ENCODE measurements around the gene GSC.
"Not testable (repeated sequence)": the region's sequence is repeated elsewhere in the genome, so short reads cannot be mapped to it uniquely, and the experiment has no call there.

GSC gene

DNA sequence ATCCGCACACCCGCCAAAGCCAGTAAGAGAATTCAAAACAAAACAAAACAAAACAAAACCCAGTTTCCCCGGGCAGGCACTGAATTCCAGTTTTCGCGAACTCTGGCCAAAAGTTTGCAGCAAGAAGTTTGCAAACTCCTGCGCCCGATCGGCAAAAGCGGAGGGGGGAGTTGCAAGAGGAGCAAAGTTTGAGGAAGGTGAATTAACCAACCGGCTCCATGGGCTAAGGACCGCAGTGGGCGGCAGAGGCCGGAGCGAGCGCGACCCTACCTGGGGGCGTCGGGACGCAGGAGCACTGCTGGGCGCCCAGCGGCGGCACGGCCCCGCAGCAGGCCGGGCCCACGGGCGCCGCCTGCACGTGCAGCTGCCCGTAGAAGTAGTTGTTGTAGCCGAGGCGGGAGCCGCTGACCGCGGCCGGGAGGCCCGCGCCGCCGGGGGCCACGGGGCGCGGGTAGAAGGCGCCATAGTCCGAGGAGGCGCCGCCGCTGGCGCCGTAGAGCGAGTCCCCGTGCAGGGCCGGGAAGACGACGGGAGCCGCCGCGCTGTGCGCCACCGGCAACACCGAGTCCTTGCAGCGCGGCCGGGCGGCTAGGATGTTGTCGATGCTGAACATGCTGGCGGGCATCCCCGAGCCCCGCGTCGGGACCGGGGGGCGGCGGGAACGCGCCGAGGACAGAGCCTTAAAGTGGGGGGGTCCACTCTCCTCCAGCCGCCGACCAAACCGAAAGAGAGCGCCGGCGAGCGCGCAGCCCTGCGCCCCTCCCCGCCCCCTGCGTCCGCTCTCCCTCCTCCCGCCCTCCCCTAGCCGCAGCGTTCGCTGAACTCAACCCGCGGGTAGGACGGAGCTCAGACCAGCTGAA is at the start of gene GSC:
GSC (minus strand) TSS at position 723 of the 860 bp plus-strand sequence; CDS start at position 625, 98 bp downstream.
- in situ Hi-C loops (cut with MboI; ENCODE audit: low sequenced_read_pairs) = no loop called here

- in situ Hi-C loops (cut with MboI; ENCODE audit: low sequenced_read_pairs) = no loop called here
Observed at GRCh38 chr14:94819531-94819930, 49.6 kb upstream of the GSC start.

- in situ Hi-C loops (cut with MboI; ENCODE audit: low sequenced_read_pairs) = no loop called here
Observed at GRCh38 chr14:94816113-94816512, 46.2 kb upstream of the GSC start.

- in situ Hi-C loops (cut with MboI; ENCODE audit: low sequenced_read_pairs) = no loop called here
Observed at GRCh38 chr14:94805680-94806288, 35.9 kb upstream of the GSC start.

DNA sequence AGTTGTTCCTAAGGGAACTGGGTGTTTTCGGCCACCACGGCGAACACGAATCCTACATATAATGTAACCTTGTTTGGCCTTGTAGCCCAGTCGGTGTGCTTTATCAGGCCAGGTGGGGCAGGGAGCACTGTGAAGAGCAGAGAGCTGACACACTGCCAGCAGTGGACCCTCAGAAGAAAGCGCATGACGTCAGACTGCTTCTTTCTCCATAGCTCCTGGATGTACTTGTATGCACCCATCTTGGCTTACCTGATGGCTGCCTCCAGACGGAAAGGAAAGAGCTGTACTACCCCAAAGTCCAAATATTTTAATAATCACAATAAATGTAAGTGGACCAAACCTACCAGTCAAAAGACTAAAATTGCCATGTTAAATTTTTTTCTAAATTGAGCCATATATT is 31.3 kb upstream of the GSC start:
- in situ Hi-C loops (cut with MboI; ENCODE audit: low sequenced_read_pairs) = no loop called here

- in situ Hi-C loops (cut with MboI; ENCODE audit: low sequenced_read_pairs) = not testable (repeated sequence)
Observed at GRCh38 chr14:94800764-94801163, 30.9 kb upstream of the GSC start.

- in situ Hi-C loops (cut with MboI; ENCODE audit: low sequenced_read_pairs) = no loop called here
Observed at GRCh38 chr14:94797887-94798286, 28.0 kb upstream of the GSC start.

- in situ Hi-C loops (cut with MboI; ENCODE audit: low sequenced_read_pairs) = no loop called here
Observed at GRCh38 chr14:94796278-94796677, 26.4 kb upstream of the GSC start.

GRCh38 chr14:94795372-94795771 is 25.5 kb upstream of the GSC start:
- in situ Hi-C loops (cut with MboI; ENCODE audit: low sequenced_read_pairs) = no loop called here

DNA sequence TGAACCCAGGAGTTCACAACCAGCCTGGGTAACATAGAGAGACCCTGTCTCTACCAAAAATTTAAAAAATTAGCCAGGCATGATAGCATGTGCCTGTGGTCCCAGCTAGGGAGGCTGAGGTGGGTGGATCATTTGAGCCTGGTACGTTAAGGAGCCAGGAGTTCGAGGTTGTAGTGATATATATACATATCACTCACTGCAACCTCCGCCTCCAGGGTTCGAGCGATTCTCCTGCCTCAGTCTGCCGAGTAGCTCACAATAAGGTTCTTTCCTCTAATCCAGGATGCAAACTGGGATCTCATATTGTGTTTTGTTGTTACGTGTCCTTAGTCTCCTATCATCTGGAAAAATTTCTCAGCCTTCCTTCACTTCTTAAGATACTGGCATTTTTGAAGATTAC is 24.0 kb upstream of the GSC start:
- in situ Hi-C loops (cut with MboI; ENCODE audit: low sequenced_read_pairs) = no loop called here

GRCh38 chr14:94787655-94788054 is 17.7 kb upstream of the GSC start:
- in situ Hi-C loops (cut with MboI; ENCODE audit: low sequenced_read_pairs) = no loop called here

- in situ Hi-C loops (cut with MboI; ENCODE audit: low sequenced_read_pairs) = no loop called here
Observed at GRCh38 chr14:94787092-94787491, 17.2 kb upstream of the GSC start.

GRCh38 chr14:94780536-94781399 is 10.9 kb upstream of the GSC start:
- in situ Hi-C loops (cut with MboI; ENCODE audit: low sequenced_read_pairs) = no loop called here

- in situ Hi-C loops (cut with MboI; ENCODE audit: low sequenced_read_pairs) = no loop called here
Observed at GRCh38 chr14:94779713-94780112, 9.8 kb upstream of the GSC start.

- in situ Hi-C loops (cut with MboI; ENCODE audit: low sequenced_read_pairs) = no loop called here
Observed at GRCh38 chr14:94775871-94776210, 5.9 kb upstream of the GSC start.

GRCh38 chr14:94775091-94775870 is 5.4 kb upstream of the GSC start:
- in situ Hi-C loops (cut with MboI; ENCODE audit: low sequenced_read_pairs) = no loop called here

- in situ Hi-C loops (cut with MboI; ENCODE audit: low sequenced_read_pairs) = no loop called here
Observed at GRCh38 chr14:94774344-94775090, 4.6 kb upstream of the GSC start.

- in situ Hi-C loops (cut with MboI; ENCODE audit: low sequenced_read_pairs) = no loop called here
Observed at GRCh38 chr14:94773655-94774343, 3.9 kb upstream of the GSC start.

DNA sequence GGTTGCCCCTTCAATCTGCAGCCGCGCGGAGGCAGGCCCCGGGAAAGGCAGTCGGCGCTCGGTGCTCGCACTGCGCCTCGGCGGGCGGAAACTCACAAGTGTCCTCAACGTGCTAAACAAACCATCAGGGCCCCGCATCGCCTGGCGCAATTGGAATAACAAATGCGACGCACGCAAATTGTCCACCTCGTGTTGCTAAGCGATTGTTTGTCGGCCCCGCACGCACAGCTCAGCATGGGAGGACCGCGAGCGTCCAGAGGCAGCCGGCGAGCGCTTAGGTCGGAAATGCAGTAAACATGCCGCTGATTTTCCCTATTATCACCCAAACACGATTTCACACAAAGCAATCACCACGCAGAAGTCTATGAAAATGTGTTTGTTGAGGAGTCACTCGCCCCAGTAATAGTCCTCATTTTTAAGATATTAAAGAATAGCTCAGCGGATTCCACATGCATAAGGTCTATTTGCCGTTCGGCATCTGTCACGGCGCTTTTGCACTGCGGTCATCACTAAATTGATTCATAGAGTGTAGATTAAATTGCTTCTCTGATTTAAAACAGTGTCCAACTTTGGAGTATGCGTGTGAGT is 3.2 kb upstream of the GSC start:
- in situ Hi-C loops (cut with MboI; ENCODE audit: low sequenced_read_pairs) = no loop called here
